HG03064 (cell line): Measurements from ENCODE around the gene PHLPP1.
"Not testable (repeated sequence)": the region's sequence is repeated elsewhere in the genome, so short reads cannot be mapped to it uniquely, and the experiment has no call there.

ENCODE experiments used
- ATAC-seq: cut with Tn5 transposase; IDR thresholded peaks from one replicate; pipeline ENCODE4 v1.9.1; 2021; ENCODE audit warnings: low read depth; ENCODE audit not compliant: unreplicated experiment

Gene PHLPP1

DNA sequence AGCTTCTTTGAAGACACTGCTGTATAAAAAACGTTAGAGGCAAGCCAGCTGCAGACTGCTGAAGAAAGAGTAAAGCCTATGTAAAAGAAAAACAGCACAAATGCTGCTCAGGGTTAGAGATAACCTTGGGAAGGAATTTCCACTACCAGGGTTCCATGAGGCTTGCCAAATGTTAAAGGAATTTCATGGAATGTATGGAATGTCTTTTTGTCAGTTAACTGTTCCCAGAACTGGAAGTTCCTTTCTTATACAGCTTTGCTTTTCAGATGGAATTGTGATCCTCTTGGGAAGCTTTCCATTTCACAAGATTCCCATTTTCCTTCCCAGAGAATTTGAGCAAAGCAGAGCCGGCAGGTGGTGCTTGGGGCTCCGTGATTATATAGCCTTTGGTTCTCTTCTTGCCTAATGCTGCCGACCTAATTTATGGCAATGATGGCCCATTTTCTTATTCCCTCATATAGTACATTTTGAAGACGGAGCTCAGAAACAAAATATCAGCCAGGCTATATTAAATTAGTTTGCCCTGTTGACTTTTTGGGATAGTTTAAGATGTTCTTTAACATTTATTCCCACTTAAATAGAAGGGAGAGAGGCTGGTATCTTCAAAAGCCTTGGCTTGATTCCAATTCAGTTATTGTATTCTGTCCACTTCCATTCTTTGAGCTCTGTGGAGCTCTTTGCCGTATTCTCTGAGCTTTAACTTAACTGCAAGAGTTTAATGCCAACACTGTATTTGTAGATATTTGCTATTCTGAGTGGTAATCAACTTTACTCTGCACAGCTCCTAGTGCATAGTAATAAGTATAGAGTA is 162.3 kb downstream of the PHLPP1 start:
- ATAC-seq: no peak

DNA sequence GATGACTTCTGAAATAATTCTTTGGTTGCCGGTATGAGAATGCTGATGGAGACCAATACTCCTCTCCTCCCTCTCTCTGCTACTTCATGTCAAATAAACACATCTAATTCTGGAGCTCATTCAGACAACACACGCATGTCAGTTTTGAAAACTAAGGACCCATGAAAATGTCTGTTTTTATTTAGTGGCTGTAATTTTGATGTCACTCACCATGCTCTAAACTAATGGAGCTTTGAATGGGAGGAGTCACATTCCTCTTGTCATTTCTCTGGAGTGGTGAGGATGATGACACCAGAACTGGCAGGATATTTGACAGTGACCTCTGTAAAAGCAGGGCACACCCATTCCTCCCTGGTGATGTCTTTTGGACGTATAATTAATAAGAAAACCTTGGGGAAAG is 163.0 kb downstream of the PHLPP1 start:
- ATAC-seq: no peak

DNA sequence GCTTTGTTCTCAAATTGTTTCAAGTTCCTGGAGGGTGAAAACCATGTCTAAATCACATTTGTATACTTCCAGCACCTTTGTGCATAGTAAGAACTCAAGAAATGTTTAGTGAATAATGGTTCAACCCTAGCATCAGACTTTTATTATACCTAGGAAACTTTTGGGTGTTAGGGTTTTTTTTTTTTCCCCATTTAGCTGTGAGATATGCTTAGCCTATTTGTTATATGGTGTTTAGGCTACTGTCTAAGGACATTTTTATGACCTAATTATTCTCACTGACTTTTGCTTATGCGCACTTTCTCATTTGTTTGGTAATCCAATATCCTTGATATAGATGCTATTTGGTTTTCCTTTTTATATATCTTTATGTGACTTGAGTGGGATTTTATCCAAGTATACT is 164.7 kb downstream of the PHLPP1 start:
- no peak for ATAC-seq

DNA sequence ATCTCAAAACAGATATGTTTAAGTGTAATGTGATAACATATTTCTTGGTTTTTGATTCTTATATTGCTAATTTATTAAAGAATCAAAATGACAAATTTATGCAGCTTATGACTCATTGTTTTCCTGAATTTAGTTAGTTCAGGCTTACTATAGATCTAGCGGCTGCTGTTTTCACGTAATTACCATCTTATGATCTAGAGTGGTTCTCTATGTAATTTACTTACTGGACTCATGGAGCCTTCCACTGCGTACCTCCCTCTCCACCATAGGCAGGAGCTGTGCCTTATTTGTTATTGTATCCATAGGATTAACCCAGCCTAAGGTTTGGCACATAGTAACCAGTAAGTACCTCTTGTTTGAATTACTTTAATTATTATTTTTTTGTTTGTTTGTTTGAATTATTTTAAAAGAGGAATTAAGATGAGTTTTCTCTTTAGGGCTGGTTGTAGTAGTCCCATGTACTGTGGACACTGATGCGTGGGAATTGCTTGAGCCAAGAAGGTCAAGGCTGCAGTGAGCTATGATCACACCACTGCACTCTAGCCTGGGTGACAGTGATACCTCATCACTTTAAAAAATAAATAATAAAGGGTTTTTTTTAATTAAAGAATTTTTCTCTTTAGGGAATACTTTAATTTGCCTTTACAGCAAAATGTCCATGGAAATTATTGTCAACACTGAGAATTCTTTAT is 165.5 kb downstream of the PHLPP1 start:
- no peak for ATAC-seq

DNA sequence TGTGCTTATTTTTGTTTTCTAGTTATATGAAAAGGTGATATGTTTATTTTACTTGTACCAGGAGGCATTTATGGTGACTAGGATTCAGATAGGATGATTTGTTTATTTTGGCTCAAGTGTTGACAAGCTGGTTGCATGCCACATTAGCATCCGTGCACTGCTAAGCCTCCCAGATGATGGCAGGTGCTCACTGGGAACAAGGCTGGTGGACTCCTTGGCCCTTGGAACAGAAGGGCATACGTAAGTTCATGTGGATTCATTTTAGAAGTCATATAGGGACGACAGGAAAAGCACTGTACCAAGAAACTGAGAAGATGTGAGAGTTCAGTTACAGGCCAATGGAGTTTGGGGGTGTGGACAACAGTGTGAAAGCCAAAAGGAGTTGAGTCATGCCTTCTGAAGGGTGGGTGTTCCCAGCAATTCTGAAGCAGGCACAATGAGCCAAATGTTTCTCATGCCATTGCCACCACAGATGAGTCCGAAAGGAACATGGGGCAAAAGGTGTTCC is 166.2 kb downstream of the PHLPP1 start:
- ATAC-seq: peak; percentile 63

DNA sequence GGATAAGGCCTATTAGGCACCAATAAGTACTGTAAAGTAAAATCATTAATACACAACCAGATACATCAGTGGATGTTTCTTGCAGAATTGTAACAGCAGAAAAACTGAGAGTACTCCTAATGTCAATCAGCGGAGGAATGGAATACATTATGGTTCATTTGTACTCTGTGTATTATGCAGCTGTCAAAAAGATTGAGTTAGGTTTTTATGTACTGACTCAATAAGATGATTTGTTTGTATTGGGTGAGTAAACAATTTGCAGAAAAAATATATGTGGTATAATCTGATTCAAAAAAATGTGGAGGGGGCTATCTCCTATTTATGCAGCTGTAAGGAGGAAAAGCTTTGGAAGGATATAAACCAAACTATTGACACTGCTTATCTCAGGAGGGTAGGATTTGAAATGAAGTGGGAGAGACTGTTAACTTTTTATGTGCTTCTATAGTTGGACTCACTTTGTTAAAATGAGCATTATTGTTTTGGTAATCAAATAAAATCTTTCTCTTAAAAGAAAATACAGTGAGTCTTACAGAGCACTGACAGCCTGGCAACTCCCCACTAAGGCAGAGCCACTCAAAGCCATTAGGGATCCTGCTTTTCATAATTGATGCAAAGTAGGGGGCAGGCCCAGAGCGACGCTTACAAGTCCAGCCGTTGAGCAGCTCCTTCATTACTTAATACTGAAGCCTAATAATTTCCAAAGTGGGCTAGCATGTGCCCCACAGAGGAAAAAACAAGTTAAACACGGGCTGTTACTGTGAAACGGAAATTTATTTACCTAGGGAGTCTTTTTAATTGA is 168.8 kb downstream of the PHLPP1 start:
- ATAC-seq: no peak

DNA sequence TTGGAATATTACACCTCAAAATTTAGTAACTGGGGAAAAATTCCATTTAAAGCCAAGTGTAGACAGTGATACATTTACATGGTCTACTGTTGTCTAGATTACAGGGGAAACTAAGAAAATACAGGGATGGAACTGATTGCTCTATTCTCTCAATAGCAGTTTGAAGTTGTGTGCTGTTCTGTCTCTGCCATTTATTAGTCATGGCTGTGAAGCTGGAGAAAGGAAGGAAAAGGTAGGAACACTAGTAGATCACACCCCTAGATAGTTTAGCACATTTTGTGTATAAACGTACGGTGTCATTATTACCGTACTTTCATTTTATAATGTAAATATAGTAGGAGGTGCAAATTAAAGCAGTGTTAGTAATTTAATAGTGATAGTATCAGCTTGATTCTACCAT is 170.5 kb downstream of the PHLPP1 start:
- no peak for ATAC-seq

DNA sequence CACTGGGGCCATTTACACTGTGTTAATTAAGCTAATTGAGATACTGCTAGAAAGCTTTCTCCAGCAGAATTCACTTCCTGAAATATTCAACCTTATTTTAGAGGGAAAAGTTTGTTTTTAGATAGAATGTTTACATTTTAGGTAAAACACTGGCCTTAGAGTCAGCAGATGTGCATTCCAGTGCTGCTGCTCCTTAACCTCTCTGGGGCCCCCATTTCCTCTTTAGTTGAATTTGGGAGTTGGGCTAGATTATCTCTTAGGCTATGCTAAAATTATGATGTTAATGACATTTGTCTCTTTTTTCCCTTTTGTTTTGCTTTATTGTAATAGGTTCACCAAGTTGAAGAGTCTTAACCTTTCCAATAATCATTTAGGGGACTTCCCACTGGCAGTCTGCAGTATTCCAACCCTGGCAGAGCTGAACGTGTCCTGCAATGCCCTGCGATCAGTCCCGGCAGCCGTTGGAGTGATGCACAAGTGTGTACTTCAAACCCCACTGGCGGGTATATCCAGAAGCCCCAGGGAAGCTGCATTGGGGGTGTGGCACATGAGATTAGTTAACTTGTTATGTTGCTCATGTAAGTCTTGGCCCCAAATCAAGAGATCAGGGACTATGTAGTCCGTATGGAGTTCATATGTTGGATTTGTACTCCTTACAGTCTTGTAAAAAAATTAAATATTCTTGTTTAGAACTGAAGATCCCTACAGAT is 179.5 kb downstream of the PHLPP1 start:
- no peak for ATAC-seq

DNA sequence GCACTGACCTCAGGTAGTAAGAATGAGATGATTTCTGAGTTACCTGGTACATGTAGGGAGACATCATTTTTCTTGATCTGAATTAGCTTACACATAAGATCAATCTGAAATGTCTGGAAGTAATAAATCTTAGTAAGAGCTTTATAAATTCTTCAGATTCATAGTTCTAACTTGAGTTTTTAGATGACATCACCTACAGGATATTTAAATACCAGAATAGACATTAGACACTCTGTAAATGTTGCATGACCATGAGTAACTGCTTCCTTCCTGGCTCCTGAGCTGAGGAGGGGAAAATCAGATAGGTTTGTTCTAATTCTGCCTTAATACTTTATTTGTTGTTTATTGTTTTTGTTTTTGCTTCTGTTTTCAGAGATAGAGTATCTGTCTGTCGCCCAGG is 181.8 kb downstream of the PHLPP1 start:
- ATAC-seq: no peak

DNA sequence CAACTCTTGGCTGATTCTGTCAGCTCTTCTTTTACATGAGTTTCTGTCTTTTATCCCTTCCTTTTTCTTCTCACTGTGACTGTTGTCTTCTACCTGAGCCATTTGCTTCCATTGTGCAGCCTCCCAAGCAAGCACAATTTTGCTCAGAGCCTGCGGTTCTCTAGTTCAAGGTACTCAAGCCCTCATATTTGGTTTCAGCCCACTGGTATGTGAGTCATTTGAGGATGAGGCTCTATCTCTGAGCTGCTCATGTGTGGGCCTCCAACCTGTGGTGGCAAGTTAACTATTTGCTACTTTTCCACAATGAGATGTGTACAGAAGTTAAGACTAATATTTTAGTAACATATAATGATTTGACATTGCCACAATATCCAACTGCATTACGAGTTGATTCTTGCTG is 183.0 kb downstream of the PHLPP1 start:
- peak; percentile 78 for ATAC-seq

DNA sequence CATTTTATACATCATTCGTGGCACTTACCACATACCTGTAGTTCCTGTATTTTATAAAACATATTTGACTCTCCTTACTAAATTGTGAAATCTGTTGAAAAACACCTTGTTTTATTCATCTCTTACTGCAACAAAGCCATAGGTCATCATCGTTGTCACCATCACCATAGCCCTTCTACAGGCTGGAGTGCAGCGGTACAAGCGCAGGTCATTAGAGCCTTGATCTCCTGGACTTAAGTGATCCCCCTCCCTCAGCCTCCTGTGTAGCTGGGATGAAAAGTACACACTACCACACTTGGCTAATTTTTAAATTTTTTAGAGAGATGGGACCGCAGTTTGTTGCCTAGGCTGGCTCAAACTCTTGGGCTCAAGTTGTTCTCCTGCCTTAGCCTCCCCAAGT is 184.2 kb downstream of the PHLPP1 start:
- ATAC-seq: no peak

DNA sequence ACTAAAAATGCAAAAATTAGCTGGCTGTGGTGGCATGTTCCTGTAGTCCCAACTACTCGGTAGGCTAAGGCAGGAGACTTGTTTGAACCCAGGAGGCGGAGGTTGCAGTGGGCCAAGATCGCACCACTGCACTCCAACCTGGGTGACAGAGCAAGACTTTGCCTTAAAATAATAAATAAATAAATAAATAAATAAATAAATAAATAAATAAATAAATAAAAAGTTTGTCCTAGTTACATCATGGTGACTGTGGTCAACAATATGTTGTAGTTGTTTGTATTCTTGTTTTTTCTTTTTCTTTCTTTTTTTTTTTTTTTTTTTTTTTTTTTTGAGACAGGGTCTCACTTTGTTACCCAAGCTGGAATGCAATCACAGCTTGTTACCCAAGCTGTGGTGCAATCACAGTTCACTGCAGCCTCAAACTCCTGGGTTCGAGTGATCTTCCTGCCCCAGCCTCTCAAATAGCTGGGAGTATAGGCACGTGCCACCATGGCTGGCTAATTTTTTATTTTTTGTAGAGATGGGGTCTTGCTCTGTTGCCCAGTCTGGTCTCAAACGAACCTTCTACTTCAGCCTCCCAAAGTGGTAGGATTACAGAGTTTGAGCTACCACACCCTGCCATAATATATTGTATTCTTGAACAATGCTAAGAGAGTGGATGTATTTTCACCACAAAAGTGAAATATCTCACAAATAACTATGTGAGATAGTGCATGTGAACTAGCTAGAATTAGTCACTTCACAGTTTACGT is 185.0 kb downstream of the PHLPP1 start:
- ATAC-seq: no peak

DNA sequence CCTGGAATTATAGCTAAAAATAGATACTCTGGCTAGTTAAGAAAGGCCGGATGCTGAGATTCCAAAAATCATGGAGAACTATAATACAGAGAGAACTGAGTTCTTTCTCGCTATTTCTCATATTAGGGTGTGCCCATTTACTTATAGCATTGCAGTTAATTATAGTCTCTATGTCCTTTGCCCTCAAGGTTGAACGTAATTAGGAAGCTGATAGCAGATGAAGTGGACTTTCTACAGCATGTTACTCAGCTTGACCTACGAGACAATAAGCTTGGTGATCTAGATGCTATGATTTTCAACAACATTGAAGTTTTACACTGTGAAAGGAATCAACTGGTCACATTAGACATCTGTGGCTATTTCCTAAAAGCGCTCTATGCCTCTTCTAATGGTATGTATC is 187.4 kb downstream of the PHLPP1 start:
- no peak for ATAC-seq

DNA sequence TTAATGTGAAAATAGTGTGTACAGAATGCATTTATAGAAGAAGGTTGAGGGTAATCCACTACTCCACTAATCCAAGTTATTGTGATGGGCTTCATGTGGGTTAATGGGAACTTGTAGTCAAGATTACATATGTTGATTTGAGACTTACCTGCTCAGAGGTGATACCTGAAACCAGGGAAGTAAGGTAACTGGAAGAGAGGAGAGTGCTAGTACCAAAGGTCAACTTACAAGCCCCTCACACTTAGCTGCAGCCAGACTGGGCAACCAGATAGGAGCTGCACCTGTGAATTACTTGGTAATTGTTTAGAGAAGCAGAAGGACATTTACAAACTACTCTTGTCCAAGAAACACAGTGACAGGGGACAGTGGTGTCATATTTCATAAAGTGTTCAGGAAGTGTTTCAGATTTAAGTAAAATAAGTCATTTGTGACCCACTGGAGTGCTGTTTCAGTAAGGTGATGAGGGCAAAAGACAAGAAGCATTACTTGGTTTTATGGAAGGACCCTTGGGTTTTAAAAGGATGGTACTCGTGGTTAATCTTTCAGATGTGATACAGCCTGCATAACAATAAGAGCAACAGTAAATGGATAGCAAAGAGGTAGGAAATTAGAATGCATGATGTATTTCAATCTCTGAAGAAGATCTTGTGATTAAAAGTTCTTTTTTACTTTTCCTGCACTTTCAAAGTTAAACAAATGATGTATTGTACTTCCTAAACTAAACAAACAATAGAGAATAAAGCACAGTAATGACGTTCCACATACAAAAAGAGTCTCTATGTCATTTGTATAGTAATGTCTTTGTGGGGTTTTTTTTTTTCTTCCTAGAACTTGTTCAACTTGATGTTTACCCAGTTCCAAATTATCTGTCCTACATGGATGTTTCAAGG is 189.3 kb downstream of the PHLPP1 start:
- ATAC-seq: no peak

DNA sequence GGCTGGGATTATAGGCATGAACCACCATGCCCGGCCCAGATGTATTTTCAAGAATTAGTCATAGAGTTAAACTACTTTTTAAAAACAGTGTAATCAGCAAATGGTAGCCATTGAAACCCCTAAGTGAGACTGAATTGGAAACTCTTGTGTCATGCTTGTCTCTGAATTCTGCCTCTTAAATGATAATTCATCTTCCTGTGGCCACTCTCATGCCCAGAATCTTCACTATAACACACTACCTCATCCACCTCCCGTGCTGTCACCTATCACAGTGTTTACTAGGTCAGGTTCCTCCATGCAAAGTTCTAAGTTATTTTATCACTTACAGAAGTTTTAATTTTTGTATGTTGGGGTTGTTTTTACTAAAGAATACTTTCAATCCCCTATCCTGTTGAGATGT is 197.5 kb downstream of the PHLPP1 start:
- no peak for ATAC-seq

DNA sequence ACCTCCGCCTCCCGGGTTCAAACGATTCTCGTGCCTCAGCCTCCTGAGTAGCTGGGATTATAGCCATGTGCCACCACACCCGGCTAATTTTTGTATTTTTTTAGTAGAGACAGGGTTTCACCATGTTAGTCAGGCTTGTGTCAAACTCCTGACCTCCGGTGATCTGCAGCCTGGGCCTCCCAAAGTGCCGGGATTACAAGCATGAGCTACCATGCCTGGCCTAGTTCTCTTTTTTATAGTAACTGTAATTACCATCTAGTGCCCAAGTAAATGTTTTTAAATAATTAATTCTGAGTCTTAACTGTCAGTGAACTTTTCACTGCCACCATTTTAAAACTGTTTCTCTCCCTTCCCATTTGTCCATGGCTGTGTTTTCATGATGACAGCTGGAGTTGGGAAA is 198.5 kb downstream of the PHLPP1 start:
- ATAC-seq: not testable (repeated sequence)

DNA sequence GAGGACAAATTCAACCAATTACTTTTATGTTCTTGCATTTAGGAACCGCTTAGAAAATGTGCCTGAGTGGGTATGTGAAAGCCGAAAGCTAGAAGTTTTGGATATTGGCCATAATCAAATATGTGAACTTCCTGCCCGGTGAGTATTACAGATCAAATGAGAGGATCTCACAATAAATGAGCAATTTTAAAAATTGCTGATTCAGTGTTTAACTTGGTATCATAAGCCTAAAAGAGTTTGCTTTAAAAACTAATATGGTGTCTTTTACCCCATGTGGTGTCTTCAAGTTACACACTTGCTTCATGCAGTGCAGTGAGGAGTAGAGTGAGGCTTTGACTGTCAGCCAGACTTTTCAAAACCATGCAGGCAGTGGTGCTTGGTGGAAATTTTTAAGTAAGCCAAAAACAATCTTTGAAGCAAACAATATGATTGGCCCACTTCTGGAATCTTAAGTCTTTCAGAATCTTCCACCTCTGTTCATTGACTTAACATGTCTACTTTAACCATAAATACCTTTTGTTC is 199.6 kb downstream of the PHLPP1 start:
- ATAC-seq: no peak

DNA sequence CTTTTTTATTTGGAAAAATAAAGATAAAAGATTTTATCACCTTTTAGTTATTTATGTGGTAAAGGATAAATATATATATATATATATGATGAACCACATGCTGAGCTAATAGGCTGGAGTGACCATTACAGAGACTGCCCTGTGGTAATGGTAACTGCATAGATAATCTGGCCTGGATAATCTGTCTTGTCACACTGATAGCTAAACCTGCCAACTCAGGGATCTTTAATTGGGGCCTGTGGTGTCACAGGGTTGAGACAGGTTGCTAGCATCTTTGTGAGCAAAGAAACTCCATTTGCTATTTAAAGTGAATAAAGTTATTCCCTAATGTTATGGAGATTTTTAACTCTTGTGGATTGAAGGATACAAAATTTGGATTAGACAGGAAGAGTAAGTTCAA is 203.0 kb downstream of the PHLPP1 start:
- ATAC-seq: no peak
